ENCODE measurements around the gene FGF4. TPM values are rescaled to one million over a fixed set of nuclear protein-coding genes. Genes with fewer than 3 reads are reported as not detected.
A peak's percentile ranks its signal among the peaks of the same experiment; 100 is the strongest.

FGF4 gene
- total and polyA plus RNA-seq, 12 donors, result not detected

- no peaks in the 10 kb centered on the region for H3K4me1 ChIP-seq
- intact Hi-C loops (cut with DNase I), result no loop called here
Observed at GRCh38 chr11:69730500-69730899, 44.6 kb downstream of the FGF4 start.

GRCh38 chr11:69729252-69729651, 45.9 kb downstream of the FGF4 start:
- intact Hi-C loops (cut with DNase I), result no loop called here
- Histone ChIP-seq H3K27me3 (peaks cover 0 to 77% (median 49%) of the 10 kb centered on the region in 7 donors), H3K27ac (no peak overlapping the region), H3K36me3 (no peaks in the 10 kb centered on the region), H3K4me3 (no peak overlapping the region), H3K9me3 (peaks cover 0 to 6% (median 4%) of the 10 kb centered on the region in 11 donors), H3K4me1 (no peaks in the 10 kb centered on the region)
- ATAC-seq (no peak), DNase-seq (no peak)
- 90 to 94% methylated on average over 9 of the region's 9 CpGs for WGBS, 2 donors
- TF ChIP-seq CTCF (IDR thresholded peaks at IDR 0.05), result no peak

More at GRCh38 chr11:69730500-69730899, 44.6 kb downstream of the FGF4 start:
- DNase-seq (no peak), ATAC-seq (no peak)
- TF ChIP-seq CTCF (IDR thresholded peaks at IDR 0.05), result no peak
- WGBS, 2 donors, result 77 to 84% methylated on average over 8 of the region's 8 CpGs
- no peaks in the 10 kb centered on the region for H3K36me3 ChIP-seq
- H3K27ac ChIP-seq, result no peak overlapping the region
- peaks cover 0 to 66% (median 39%) of the 10 kb centered on the region in 7 donors for H3K27me3 ChIP-seq
- peaks cover 0 to 17% (median 6%) of the 10 kb centered on the region in 11 donors for H3K9me3 ChIP-seq
- H3K4me3 ChIP-seq, result no peak overlapping the region

- WGBS, 2 donors, result 83 to 87% methylated on average over 10 of the region's 10 CpGs
Observed at GRCh38 chr11:69727266-69727665, 47.9 kb downstream of the FGF4 start.

GRCh38 chr11:69726481-69726880, 48.7 kb downstream of the FGF4 start:
- intact Hi-C loops (cut with DNase I), result no loop called here
- ATAC-seq, result no peak
- WGBS, 2 donors, result 71 to 77% methylated on average over 18 of the region's 18 CpGs
- no peak overlapping the region for H3K4me3 ChIP-seq
- H3K36me3 ChIP-seq, result no peaks in the 10 kb centered on the region
- H3K27ac ChIP-seq, result no peak overlapping the region
- TF ChIP-seq CTCF (IDR thresholded peaks at IDR 0.05), result no peak
- H3K4me1 ChIP-seq, result no peaks in the 10 kb centered on the region
- no peaks in the 10 kb centered on the region for H3K9me3 ChIP-seq
- DNase-seq, result no peak
- H3K27me3 ChIP-seq, result peaks cover 0 to 89% (median 53%) of the 10 kb centered on the region in 7 donors

More at GRCh38 chr11:69727266-69727665, 47.9 kb downstream of the FGF4 start:
- peak in 1 of 8 donors; percentile 30 for ATAC-seq
- peaks cover 0 to 89% (median 53%) of the 10 kb centered on the region in 7 donors for H3K27me3 ChIP-seq
- H3K9me3 ChIP-seq, result no peaks in the 10 kb centered on the region
- TF ChIP-seq CTCF (IDR thresholded peaks at IDR 0.05), result no peak
- no peaks in the 10 kb centered on the region for H3K4me1 ChIP-seq
- H3K4me3 ChIP-seq, result no peak overlapping the region
- no peak for DNase-seq
- intact Hi-C loops (cut with DNase I), result no loop called here
- H3K27ac ChIP-seq, result no peak overlapping the region
- H3K36me3 ChIP-seq, result no peaks in the 10 kb centered on the region
